Keratinocyte (primary cell): ENCODE measurements around the gene TSHZ2. TPM values are rescaled to one million over a fixed set of nuclear protein-coding genes. Genes with fewer than 3 reads are reported as not detected.

Source experiments
- DNase-seq: peaks from one replicate; pipeline ENCODE4 v3.0.0-alpha.2; 2011; ENCODE audit warnings: low read depth, missing footprints, low spot score
- FAIRE-seq: peaks from 2 replicates; lab custom pipeline; 2011; peaks lifted over from hg19 to GRCh38; lab: Jason Lieb, UNC
- H2AFZ ChIP-seq: 2 replicates; pipeline ENCODE4 v1.6.0; 2012; ENCODE audit warnings: low read length, control low read depth, inconsistent platforms; ENCODE audit not compliant: control insufficient read depth
- H3K27ac ChIP-seq: 2 replicates; pipeline ENCODE4 v1.5.1; 2011; ENCODE audit warnings: low read length; ENCODE audit not compliant: control insufficient read depth, insufficient read depth
- H3K27me3 ChIP-seq: 3 replicates; pipeline ENCODE4 v1.6.0; 2011; ENCODE audit warnings: low read length; ENCODE audit not compliant: control insufficient read depth, insufficient read depth; ENCODE audit errors: extremely low read depth
- H3K36me3 ChIP-seq, 2 experiments: 2 replicates in 1 of 2; 3 replicates in 1 of 2; pipeline ENCODE4 v1.5.1; 2011; ENCODE audit warnings: low read length in 2 of 2, mild to moderate bottlenecking in 1 of 2; ENCODE audit not compliant: control insufficient read depth in 2 of 2, insufficient read depth in 2 of 2; ENCODE audit errors: extremely low read depth in 1 of 2
- H3K4me1 ChIP-seq: 3 replicates; pipeline ENCODE4 v1.5.1; 2011; ENCODE audit warnings: low read length; ENCODE audit not compliant: control insufficient read depth, insufficient read depth; ENCODE audit errors: extremely low read depth
- H3K4me2 ChIP-seq: 3 replicates; pipeline ENCODE4 v1.6.0; 2011; ENCODE audit warnings: low read depth, low read length; ENCODE audit not compliant: control insufficient read depth, insufficient read depth; ENCODE audit errors: extremely low read depth
- H3K4me3 ChIP-seq, 3 experiments: fragments of 200-600 bp in 1 of 3; sonication (generic) in 1 of 3; 2 replicates in 2 of 3; 3 replicates in 1 of 3; pipeline ENCODE4 v1.5.1; 2011 to 2016; ENCODE audit warnings: low read length in 3 of 3, mild to moderate bottlenecking in 3 of 3, control low read depth in 2 of 3, inconsistent platforms in 1 of 3, low read depth in 1 of 3, mixed read lengths in 1 of 3, mixed run types in 1 of 3, moderate library complexity in 1 of 3; ENCODE audit not compliant: control insufficient read depth in 2 of 3, insufficient read depth in 2 of 3; ENCODE audit errors: extremely low read depth in 1 of 3
- H3K79me2 ChIP-seq: 2 replicates; pipeline ENCODE4 v1.6.0; 2012; ENCODE audit warnings: low read length; ENCODE audit not compliant: control insufficient read depth, insufficient read depth
- H3K9ac ChIP-seq: 3 replicates; pipeline ENCODE4 v1.6.0; 2011; ENCODE audit warnings: low read length; ENCODE audit not compliant: control insufficient read depth, insufficient read depth; ENCODE audit errors: extremely low read depth
- H3K9me1 ChIP-seq: 3 replicates; pipeline ENCODE4 v1.6.0; 2011; ENCODE audit warnings: low read length; ENCODE audit not compliant: control insufficient read depth, insufficient read depth; ENCODE audit errors: extremely low read depth
- H3K9me3 ChIP-seq: 2 replicates; pipeline ENCODE4 v1.5.1; 2012; ENCODE audit warnings: low read depth, low read length; ENCODE audit not compliant: control insufficient read depth
- H4K20me1 ChIP-seq: 3 replicates; pipeline ENCODE4 v1.6.0; 2011; ENCODE audit warnings: low read length; ENCODE audit not compliant: control insufficient read depth, insufficient read depth; ENCODE audit errors: extremely low read depth
- EZH2 ChIP-seq: IDR thresholded peaks from one replicate; pipeline ENCODE4 v1.6.1; 2012; ENCODE audit warnings: inconsistent platforms, mild to moderate bottlenecking, low read length, moderate library complexity
- dilution Hi-C: fragments of 300-500 bp; cut with MboI; formaldehyde crosslinking; loops from one replicate; pipeline ENCODE4 v1.7.0; 2020; ENCODE audit warnings: low sequenced_read_pairs; ENCODE audit not compliant: extremely low pct_ligation_motif_present
- polyA plus RNA-seq, 5 experiments: library from polyadenylated mRNA; depleted of rRNA in 3 of 5; stranded (reverse) in 3 of 5; stranded (forward) in 1 of 5; unstranded in 1 of 5; fragments of >200 nt; gene quantifications; 1 replicate in 1 of 5; 2 replicates in 3 of 5; 3 replicates in 1 of 5; pipeline versions ENCODE4 v1.2.1 to v1.2.3, GENCODE V29; 2011 to 2012; ENCODE audit warnings: missing spikeins in 2 of 5, low read depth in 1 of 5, low replicate concordance in 1 of 5
- TF ChIP-seq, protein P1 (sequence below), 3 experiments: IDR thresholded peaks in 1 of 3; conservative IDR thresholded peaks in 1 of 3; optimal IDR thresholded peaks in 1 of 3; 2 replicates in 2 of 3; 3 replicates in 1 of 3; pipeline versions ENCODE3 to v1.5.1; 2011; ENCODE audit warnings: low read length in 3 of 3, mild to moderate bottlenecking in 3 of 3, moderate library complexity in 2 of 3, control low read depth in 1 of 3, inconsistent platforms in 1 of 3; ENCODE audit not compliant: insufficient read depth in 2 of 3; ENCODE audit errors: extremely low read depth in 1 of 3

The TSHZ2 gene
- polyA plus RNA-seq, 1 donor (not counting 4 experiments of a cell fraction or from before 2014, with no cell fraction given), result 1.1 TPM

DNA sequence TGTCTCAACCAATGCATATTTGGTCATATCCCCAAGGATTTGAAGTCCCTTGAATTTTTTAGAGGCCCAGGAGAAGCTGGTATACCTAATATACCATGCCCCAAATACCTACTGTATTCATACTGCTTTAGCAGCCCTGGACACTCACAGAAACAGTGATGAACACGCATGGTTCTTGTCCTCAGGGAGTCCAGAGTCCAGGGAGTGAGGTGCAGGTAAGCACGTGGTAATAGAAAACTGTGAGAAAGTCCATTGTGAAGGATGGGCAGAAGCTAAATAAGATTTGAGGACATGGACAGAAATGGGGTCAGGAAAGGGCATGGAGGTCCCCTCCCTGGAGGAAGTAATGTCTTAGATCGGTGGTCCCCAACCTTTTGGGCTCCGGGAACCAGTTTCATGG is 85.4 kb downstream of the TSHZ2 start:
- no peak overlapping the region for H3K9ac ChIP-seq
- no peak for FAIRE-seq
- no peak overlapping the region for H3K27ac ChIP-seq
- no peak overlapping the region for H2AFZ ChIP-seq
- H3K4me1 ChIP-seq, result no peaks in the 10 kb centered on the region
- H3K36me3 ChIP-seq, result no peaks in the 10 kb centered on the region
- H3K9me3 ChIP-seq, result no peaks in the 10 kb centered on the region
- no peaks in the 10 kb centered on the region for H3K9me1 ChIP-seq
- H3K27me3 ChIP-seq, result no peaks in the 10 kb centered on the region
- DNase-seq, result no peak
- no peaks in the 10 kb centered on the region for H3K79me2 ChIP-seq
- H4K20me1 ChIP-seq, result no peaks in the 10 kb centered on the region
- TF ChIP-seq EZH2, result no peak
- TF ChIP-seq, protein P1, sequence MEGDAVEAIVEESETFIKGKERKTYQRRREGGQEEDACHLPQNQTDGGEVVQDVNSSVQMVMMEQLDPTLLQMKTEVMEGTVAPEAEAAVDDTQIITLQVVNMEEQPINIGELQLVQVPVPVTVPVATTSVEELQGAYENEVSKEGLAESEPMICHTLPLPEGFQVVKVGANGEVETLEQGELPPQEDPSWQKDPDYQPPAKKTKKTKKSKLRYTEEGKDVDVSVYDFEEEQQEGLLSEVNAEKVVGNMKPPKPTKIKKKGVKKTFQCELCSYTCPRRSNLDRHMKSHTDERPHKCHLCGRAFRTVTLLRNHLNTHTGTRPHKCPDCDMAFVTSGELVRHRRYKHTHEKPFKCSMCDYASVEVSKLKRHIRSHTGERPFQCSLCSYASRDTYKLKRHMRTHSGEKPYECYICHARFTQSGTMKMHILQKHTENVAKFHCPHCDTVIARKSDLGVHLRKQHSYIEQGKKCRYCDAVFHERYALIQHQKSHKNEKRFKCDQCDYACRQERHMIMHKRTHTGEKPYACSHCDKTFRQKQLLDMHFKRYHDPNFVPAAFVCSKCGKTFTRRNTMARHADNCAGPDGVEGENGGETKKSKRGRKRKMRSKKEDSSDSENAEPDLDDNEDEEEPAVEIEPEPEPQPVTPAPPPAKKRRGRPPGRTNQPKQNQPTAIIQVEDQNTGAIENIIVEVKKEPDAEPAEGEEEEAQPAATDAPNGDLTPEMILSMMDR (optimal IDR thresholded peaks at IDR 0.05 in 1 of 3, IDR thresholded peaks at IDR 0.05 in 1 of 3, conservative IDR thresholded peaks at IDR 0.05 in 1 of 3; ENCODE audit: extremely low read depth in 1 of 3, insufficient read depth in 2 of 3, low read length in 3 of 3), result no peak
- H3K4me2 ChIP-seq, result no peak overlapping the region
- dilution Hi-C loops, result no loop called here
- H3K4me3 ChIP-seq, result no peak overlapping the region

- no peaks in the 10 kb centered on the region for H3K9me1 ChIP-seq
- no peaks in the 10 kb centered on the region for H3K27me3 ChIP-seq
- no peaks in the 10 kb centered on the region for H3K9me3 ChIP-seq
- no peak overlapping the region for H3K27ac ChIP-seq
- H4K20me1 ChIP-seq, result no peaks in the 10 kb centered on the region
- no peaks in the 10 kb centered on the region for H3K36me3 ChIP-seq
- H2AFZ ChIP-seq, result no peak overlapping the region
- no peaks in the 10 kb centered on the region for H3K4me1 ChIP-seq
- no peak overlapping the region for H3K4me3 ChIP-seq
- no peak overlapping the region for H3K9ac ChIP-seq
- FAIRE-seq, result no peak
- no peaks in the 10 kb centered on the region for H3K79me2 ChIP-seq
- dilution Hi-C loops, result no loop called here
- TF ChIP-seq, protein P1 (optimal IDR thresholded peaks at IDR 0.05 in 1 of 3, IDR thresholded peaks at IDR 0.05 in 1 of 3, conservative IDR thresholded peaks at IDR 0.05 in 1 of 3; ENCODE audit: extremely low read depth in 1 of 3, insufficient read depth in 2 of 3, low read length in 3 of 3), result no peak
- TF ChIP-seq EZH2, result no peak
- H3K4me2 ChIP-seq, result no peak overlapping the region
- DNase-seq, result no peak
Measured at GRCh38 chr20:53059848-53060247, 87.7 kb downstream of the TSHZ2 start.
